Loucy (cell line): ENCODE measurements around the gene HHATL.
A peak's percentile ranks its signal among the peaks of the same experiment; 100 is the strongest.

Experiments
- H2AFZ ChIP-seq: fragments of 200-600 bp; sonication (generic); 2 replicates; pipeline ENCODE4 v1.6.0; 2016; ENCODE audit warnings: antibody characterized with exemption, mild to moderate bottlenecking, low read length, moderate library complexity
- H3F3A ChIP-seq: fragments of 200-600 bp; 2 replicates; pipeline ENCODE4 v1.6.0; 2016; ENCODE audit warnings: antibody characterized with exemption, low read depth, mild to moderate bottlenecking
- H3K27me3 ChIP-seq: fragments of 200-600 bp; sonication (generic); 2 replicates; pipeline ENCODE4 v1.6.1; 2014; ENCODE audit warnings: low read length, mild to moderate bottlenecking; ENCODE audit not compliant: insufficient read depth, poor library complexity, severe bottlenecking
- H3K36me3 ChIP-seq: fragments of 200-600 bp; sonication (generic); 2 replicates; pipeline ENCODE4 v1.6.1; 2016; ENCODE audit warnings: low read length; ENCODE audit not compliant: insufficient read depth
- H3K4me1 ChIP-seq: fragments of 200-600 bp; sonication (generic); 2 replicates; pipeline ENCODE4 v1.5.1; 2014; ENCODE audit warnings: low read length, mild to moderate bottlenecking; ENCODE audit not compliant: insufficient read depth, poor library complexity, severe bottlenecking
- H3K4me2 ChIP-seq: fragments of 200-600 bp; sonication (generic); 2 replicates; pipeline ENCODE4 v1.6.0; 2014; ENCODE audit warnings: antibody characterized with exemption, low read length, low read depth, mild to moderate bottlenecking; ENCODE audit not compliant: poor library complexity, severe bottlenecking
- H3K4me3 ChIP-seq: fragments of 200-600 bp; sonication (generic); 2 replicates; pipeline ENCODE4 v1.5.1; 2014; ENCODE audit warnings: low read length, mild to moderate bottlenecking, mixed read lengths; ENCODE audit not compliant: poor library complexity, severe bottlenecking
- H3K79me2 ChIP-seq: fragments of 200-600 bp; sonication (generic); 2 replicates; pipeline ENCODE4 v1.6.1; 2014; ENCODE audit warnings: low read length; ENCODE audit not compliant: insufficient read depth
- H3K9ac ChIP-seq: fragments of 200-600 bp; sonication (generic); 2 replicates; pipeline ENCODE4 v1.6.0; 2014; ENCODE audit warnings: mild to moderate bottlenecking, low read depth, low read length, moderate library complexity; ENCODE audit not compliant: poor library complexity, severe bottlenecking
- H3K9me2 ChIP-seq: fragments of 200-600 bp; sonication (generic); replicated peaks from 2 replicates; pipeline ENCODE4 v1.6.1; 2016; ENCODE audit warnings: low read depth, low read length, mixed read lengths
- H3K9me3 ChIP-seq: fragments of 200-600 bp; sonication (generic); 2 replicates; pipeline ENCODE4 v1.6.1; 2014; ENCODE audit warnings: mild to moderate bottlenecking, antibody characterized with exemption, low read length, low read depth; ENCODE audit not compliant: insufficient read depth
- H4K20me1 ChIP-seq: fragments of 200-600 bp; sonication (generic); 2 replicates; pipeline ENCODE4 v1.6.0; 2014; ENCODE audit warnings: antibody characterized with exemption, low read length, mild to moderate bottlenecking; ENCODE audit not compliant: insufficient read depth, poor library complexity, severe bottlenecking
- EZH2phosphoT487 ChIP-seq: fragments of 200-600 bp; IDR thresholded peaks from 2 replicates; pipeline ENCODE4 v1.6.1; 2018; ENCODE audit warnings: antibody characterized with exemption, mild to moderate bottlenecking, moderate library complexity, borderline replicate concordance
- TF ChIP-seq, protein P1 (sequence below): fragments of 200-600 bp; sonication (generic); conservative IDR thresholded peaks from 2 replicates; pipeline ENCODE4 v1.5.1; 2014; ENCODE audit warnings: mild to moderate bottlenecking, antibody characterized with exemption, low read length

HHATL gene

GRCh38 chr3:42656680-42657610 lies 45.7 kb downstream of the HHATL start:
- no peaks in the 10 kb centered on the region for H3K9me3 ChIP-seq
- H4K20me1 ChIP-seq: no peaks in the 10 kb centered on the region
- no peak overlapping the region for H2AFZ ChIP-seq
- no peak overlapping the region for H3K9ac ChIP-seq
- no peaks in the 10 kb centered on the region for H3F3A ChIP-seq
- peaks cover 20% of the 10 kb centered on the region for H3K4me1 ChIP-seq
- H3K36me3 ChIP-seq: no peaks in the 10 kb centered on the region
- H3K4me2 ChIP-seq: no peak overlapping the region
- H3K27me3 ChIP-seq: no peaks in the 10 kb centered on the region
- no peaks in the 10 kb centered on the region for H3K9me2 ChIP-seq
- H3K4me3 ChIP-seq: no peak overlapping the region
- TF ChIP-seq, protein P1, sequence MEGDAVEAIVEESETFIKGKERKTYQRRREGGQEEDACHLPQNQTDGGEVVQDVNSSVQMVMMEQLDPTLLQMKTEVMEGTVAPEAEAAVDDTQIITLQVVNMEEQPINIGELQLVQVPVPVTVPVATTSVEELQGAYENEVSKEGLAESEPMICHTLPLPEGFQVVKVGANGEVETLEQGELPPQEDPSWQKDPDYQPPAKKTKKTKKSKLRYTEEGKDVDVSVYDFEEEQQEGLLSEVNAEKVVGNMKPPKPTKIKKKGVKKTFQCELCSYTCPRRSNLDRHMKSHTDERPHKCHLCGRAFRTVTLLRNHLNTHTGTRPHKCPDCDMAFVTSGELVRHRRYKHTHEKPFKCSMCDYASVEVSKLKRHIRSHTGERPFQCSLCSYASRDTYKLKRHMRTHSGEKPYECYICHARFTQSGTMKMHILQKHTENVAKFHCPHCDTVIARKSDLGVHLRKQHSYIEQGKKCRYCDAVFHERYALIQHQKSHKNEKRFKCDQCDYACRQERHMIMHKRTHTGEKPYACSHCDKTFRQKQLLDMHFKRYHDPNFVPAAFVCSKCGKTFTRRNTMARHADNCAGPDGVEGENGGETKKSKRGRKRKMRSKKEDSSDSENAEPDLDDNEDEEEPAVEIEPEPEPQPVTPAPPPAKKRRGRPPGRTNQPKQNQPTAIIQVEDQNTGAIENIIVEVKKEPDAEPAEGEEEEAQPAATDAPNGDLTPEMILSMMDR: no peak
- no peak for TF ChIP-seq EZH2phosphoT487
- no peaks in the 10 kb centered on the region for H3K79me2 ChIP-seq

DNA sequence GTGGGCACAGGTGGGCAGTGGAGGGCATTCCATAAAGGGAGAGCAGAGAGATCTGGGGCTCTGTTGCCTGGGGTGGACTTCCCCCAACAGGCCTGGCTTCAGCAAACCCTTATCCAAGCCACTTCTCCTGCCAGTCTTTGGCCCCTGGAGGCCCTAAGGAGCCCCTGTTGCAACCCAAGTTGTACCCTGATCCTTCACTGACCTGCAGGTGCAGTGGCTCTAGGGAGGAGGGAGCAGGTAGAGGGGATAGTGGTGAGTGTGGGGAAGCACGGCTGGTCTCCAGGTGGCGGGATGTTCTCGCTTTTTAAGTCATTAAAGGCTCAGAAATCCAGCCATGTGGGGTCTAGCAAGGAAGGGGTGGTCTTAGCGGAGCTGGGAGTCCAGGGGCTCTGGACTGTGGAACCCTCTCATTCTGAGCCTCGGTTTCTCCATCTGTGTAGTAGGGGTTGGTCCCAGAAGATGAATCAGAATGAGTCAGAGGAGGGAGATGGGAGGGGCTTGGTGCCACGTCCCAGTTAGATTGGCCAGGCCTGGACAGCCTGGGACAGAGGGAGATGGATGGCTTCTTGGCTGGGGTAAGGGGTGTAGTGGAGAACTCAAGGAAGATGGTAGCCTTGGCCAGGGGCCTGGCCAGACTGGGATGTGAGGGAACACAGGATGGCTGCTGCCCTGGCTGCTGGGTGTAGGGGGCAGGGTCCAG lies 46.5 kb downstream of the HHATL start:
- no peak overlapping the region for H3K4me2 ChIP-seq

GRCh38 chr3:42655331-42655888 lies 47.2 kb downstream of the HHATL start:
- Histone ChIP-seq H4K20me1 (no peaks in the 10 kb centered on the region), H3K79me2 (no peaks in the 10 kb centered on the region), H3K9ac (no peak overlapping the region), H3K9me3 (no peaks in the 10 kb centered on the region), H3K4me2 (peak overlapping the region; percentile 73), H3K27me3 (no peaks in the 10 kb centered on the region), H3K4me3 (no peak overlapping the region), H3K4me1 (peaks cover 20% of the 10 kb centered on the region), H3K9me2 (no peaks in the 10 kb centered on the region), H3K36me3 (no peaks in the 10 kb centered on the region), H2AFZ (no peak overlapping the region), H3F3A (no peaks in the 10 kb centered on the region)
- TF ChIP-seq EZH2phosphoT487: no peak
- TF ChIP-seq, protein P1: no peak

More for the DNA sequence above, 46.5 kb downstream of the HHATL start:
- H3K4me1 ChIP-seq: peaks cover 20% of the 10 kb centered on the region
- H2AFZ ChIP-seq: no peak overlapping the region
- no peak overlapping the region for H3K9ac ChIP-seq
- H3K9me3 ChIP-seq: no peaks in the 10 kb centered on the region
- no peak overlapping the region for H3K4me3 ChIP-seq
- H3K36me3 ChIP-seq: no peaks in the 10 kb centered on the region
- H4K20me1 ChIP-seq: no peaks in the 10 kb centered on the region
- no peaks in the 10 kb centered on the region for H3K9me2 ChIP-seq
- no peak for TF ChIP-seq EZH2phosphoT487
- TF ChIP-seq, protein P1: no peak
- H3K79me2 ChIP-seq: no peaks in the 10 kb centered on the region
- no peaks in the 10 kb centered on the region for H3K27me3 ChIP-seq
- no peaks in the 10 kb centered on the region for H3F3A ChIP-seq
